AG04449 (cell line): ENCODE measurements around the gene FAM227B.

Experiments used
- CTCF ChIA-PET: fragments of 350-600 bp; formaldehyde crosslinking; extraction: SDS; loops from one replicate; lab custom pipeline; 2021; ENCODE audit warnings: antibody characterized with exemption; lab: Yijun Ruan, JAX
- POLR2A ChIA-PET: fragments of 400-600, 350-600 bp; formaldehyde crosslinking; extraction: SDS; loops from one replicate; lab custom pipeline; 2020; ENCODE audit warnings: antibody characterized with exemption, inconsistent platforms; lab: Yijun Ruan, JAX
- DNase-seq: peaks from one replicate; pipeline ENCODE4 v3.0.0-alpha.2; 2010; ENCODE audit warnings: low read depth, low spot score
- H3K4me3 ChIP-seq: 2 replicates; pipeline ENCODE4 v1.5.1; 2011; ENCODE audit warnings: low read depth, mild to moderate bottlenecking, control low read depth, low read length
- CTCF ChIP-seq: IDR thresholded peaks from one replicate; pipeline ENCODE4 v1.5.1; 2011; ENCODE audit warnings: mild to moderate bottlenecking, moderate library complexity, low read length, control low read depth, inconsistent platforms; ENCODE audit not compliant: insufficient read depth; ENCODE audit errors: missing control alignments

The FAM227B gene

GRCh38 chr15:49466119-49466518, 154.5 kb downstream of the FAM227B start:
- no peak for TF ChIP-seq CTCF
- ChIA-PET CTCF (interaction anchor here (1.0 kb wide), 1 partner anchor 44 kb away, joined by 3 read pairs; no protein-coding TSS in a partner anchor), POLR2A (no interaction called here)
- DNase-seq: no peak
- no peak overlapping the region for H3K4me3 ChIP-seq

DNA sequence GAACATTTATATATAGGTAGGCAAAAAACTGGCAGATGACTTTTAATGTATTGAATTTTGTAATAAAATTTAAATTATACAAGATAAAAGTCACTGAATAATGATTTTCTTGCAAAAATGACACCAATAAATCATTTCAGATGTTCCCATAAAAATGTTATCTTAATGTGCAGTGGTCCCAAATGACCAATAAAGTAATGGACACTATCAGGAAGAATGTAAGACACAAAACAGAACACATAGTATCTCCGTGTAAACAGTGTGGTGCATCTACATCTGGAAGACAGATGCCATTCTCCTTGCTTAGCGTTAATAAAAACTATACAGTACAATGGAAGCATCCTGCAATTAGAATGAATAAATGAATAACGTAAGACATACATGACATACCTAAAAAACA, 156.1 kb downstream of the FAM227B start:
- CTCF ChIA-PET: no interaction called here
- TF ChIP-seq CTCF: no peak
- POLR2A ChIA-PET: no interaction called here
- no peak for DNase-seq
- no peak overlapping the region for H3K4me3 ChIP-seq

DNA sequence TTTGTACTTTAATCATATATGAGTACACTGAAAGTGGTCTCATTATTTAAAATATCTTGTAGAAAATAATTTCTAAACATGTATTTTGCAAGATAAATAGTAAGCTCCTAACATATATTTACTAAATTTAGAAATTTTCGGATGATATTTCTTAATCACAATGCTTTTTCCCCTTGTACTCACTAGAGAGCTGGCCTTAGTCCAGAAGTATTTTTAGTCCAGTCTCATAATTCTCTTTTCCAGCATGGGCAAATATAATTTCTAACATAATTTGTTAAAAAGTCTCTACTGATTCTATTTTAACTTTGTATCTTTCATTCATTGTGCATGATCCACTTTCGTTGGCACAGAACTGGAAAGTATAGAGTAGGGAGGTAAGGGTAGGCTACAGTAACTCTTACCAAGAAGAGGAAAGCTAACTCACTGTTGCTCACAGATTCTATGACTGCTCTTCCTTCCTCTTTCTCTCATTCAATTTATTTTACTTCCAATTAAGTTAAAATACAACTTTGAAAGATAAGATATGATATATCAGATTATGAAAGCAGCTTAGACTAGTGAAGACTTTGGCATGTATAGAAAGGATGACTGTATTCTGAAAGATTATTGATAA, 158.3 kb downstream of the FAM227B start:
- DNase-seq: no peak
- ChIA-PET POLR2A (no interaction called here), CTCF (interaction anchor here (1.1 kb wide), 1 partner anchor 40 kb away, joined by 3 read pairs; the partner anchor contains the start of gene FGF7)
- no peak for TF ChIP-seq CTCF
- H3K4me3 ChIP-seq: no peak overlapping the region

GRCh38 chr15:49460411-49460941, 160.1 kb downstream of the FAM227B start:
- no peak for DNase-seq
- H3K4me3 ChIP-seq: no peak overlapping the region
- ChIA-PET CTCF (no interaction called here), POLR2A (no interaction called here)
- no peak for TF ChIP-seq CTCF

DNA sequence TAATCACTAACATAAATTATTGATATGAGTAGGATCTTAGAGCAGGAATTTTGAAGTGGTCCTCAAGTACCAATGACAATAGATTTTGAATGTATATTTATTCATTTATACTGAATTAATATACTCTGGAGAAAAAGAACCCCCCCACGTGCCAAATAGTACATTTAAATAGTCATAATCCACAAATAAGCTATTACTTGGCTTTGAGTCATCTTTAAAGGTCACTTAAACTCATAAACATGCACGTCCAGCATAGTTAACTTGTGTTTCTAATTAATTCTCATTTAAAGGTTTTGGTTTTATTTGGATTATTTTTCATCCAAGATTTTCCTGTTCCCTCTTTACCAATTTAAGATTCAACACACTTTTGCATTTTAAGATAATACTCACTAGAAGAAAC, 162.5 kb downstream of the FAM227B start:
- CTCF ChIA-PET: no interaction called here

More for the DNA sequence above, 162.5 kb downstream of the FAM227B start:
- DNase-seq: no peak
- no peak for TF ChIP-seq CTCF
- POLR2A ChIA-PET: no interaction called here
- H3K4me3 ChIP-seq: no peak overlapping the region
